Neuronal stem cell (in vitro differentiated cells): Measurements from ENCODE around the gene RIT2.

Experiments
- DNase-seq: peaks from one replicate; pipeline ENCODE4 v3.0.0-alpha.2; 2013; ENCODE audit warnings: low spot score
- H2AFZ ChIP-seq: one replicate; pipeline ENCODE4 v1.6.1; 2013; ENCODE audit warnings: mild to moderate bottlenecking, low read length, inconsistent platforms
- H2AK5ac ChIP-seq: 2 replicates; pipeline ENCODE4 v1.6.1; 2013; ENCODE audit warnings: low read depth, mild to moderate bottlenecking, inconsistent platforms, low read length, moderate library complexity, mixed read lengths
- H2BK120ac ChIP-seq: 2 replicates; pipeline ENCODE4 v1.6.1; 2013; ENCODE audit warnings: low read depth, mild to moderate bottlenecking, inconsistent platforms, low read length, moderate library complexity, mixed read lengths
- H2BK12ac ChIP-seq: one replicate; pipeline ENCODE4 v1.6.1; 2013; ENCODE audit warnings: low read length, inconsistent platforms
- H2BK15ac ChIP-seq: 2 replicates; pipeline ENCODE4 v1.6.1; 2013; ENCODE audit warnings: mild to moderate bottlenecking, low read length, inconsistent platforms, mixed read lengths
- H2BK5ac ChIP-seq: one replicate; pipeline ENCODE4 v1.6.1; 2013; ENCODE audit warnings: inconsistent platforms, mild to moderate bottlenecking, low read length, moderate library complexity
- H3K14ac ChIP-seq: one replicate; pipeline ENCODE4 v1.6.1; 2013; ENCODE audit warnings: low read length, inconsistent platforms
- H3K18ac ChIP-seq: 2 replicates; pipeline ENCODE4 v1.6.1; 2013; ENCODE audit warnings: low read length, inconsistent platforms
- H3K23ac ChIP-seq: 2 replicates; pipeline ENCODE4 v1.6.1; 2013; ENCODE audit warnings: low read depth, mild to moderate bottlenecking, mixed read lengths, low read length, inconsistent platforms; ENCODE audit not compliant: poor library complexity
- H3K27ac ChIP-seq: replicated peaks from 3 replicates; pipeline ENCODE4 v1.5.1; 2013; ENCODE audit warnings: low read length, inconsistent platforms
- H3K27me3 ChIP-seq, 3 experiments: 2 replicates each; pipeline ENCODE4 v1.6.1; 2013; ENCODE audit warnings: low read length in 3 of 3, mild to moderate bottlenecking in 2 of 3, inconsistent platforms in 1 of 3, low read depth in 1 of 3, mixed read lengths in 1 of 3, moderate library complexity in 1 of 3; ENCODE audit not compliant: control insufficient read depth in 3 of 3, insufficient read depth in 3 of 3
- H3K36me3 ChIP-seq, 2 donors: replicated peaks in 1 of 2; 2 replicates each; pipeline ENCODE4 v1.6.1; 2013; ENCODE audit warnings: low read length in 2 of 2; ENCODE audit not compliant: control insufficient read depth in 2 of 2, insufficient read depth in 2 of 2
- H3K4ac ChIP-seq: 2 replicates; pipeline ENCODE4 v1.6.1; 2013; ENCODE audit warnings: inconsistent platforms, mild to moderate bottlenecking, low read length, moderate library complexity
- H3K4me1 ChIP-seq, 2 donors: 1 replicate in 1 of 2; 2 replicates in 1 of 2; pipeline ENCODE4 v1.6.1; 2013; ENCODE audit warnings: low read length in 2 of 2, low read depth in 1 of 2; ENCODE audit not compliant: control insufficient read depth in 2 of 2, insufficient read depth in 1 of 2
- H3K4me2 ChIP-seq: one replicate; pipeline ENCODE4 v1.6.1; 2013; ENCODE audit warnings: mild to moderate bottlenecking, low read length, inconsistent platforms; ENCODE audit not compliant: insufficient read depth, poor library complexity, severe bottlenecking
- H3K4me3 ChIP-seq, 2 donors: 2 replicates each; pipeline ENCODE4 v1.5.1; 2013; ENCODE audit warnings: low read length in 2 of 2, mild to moderate bottlenecking in 2 of 2, inconsistent platforms in 1 of 2, moderate library complexity in 1 of 2
- H3K79me1 ChIP-seq: one replicate; pipeline ENCODE4 v1.6.1; 2013; ENCODE audit warnings: low read depth, mild to moderate bottlenecking, inconsistent platforms, low read length, moderate library complexity
- H3K9ac ChIP-seq: one replicate; pipeline ENCODE4 v1.6.1; 2013; ENCODE audit warnings: mild to moderate bottlenecking, low read depth, low read length, inconsistent platforms; ENCODE audit not compliant: poor library complexity
- H3K9me3 ChIP-seq, 2 donors: replicated peaks in 1 of 2; 2 replicates each; pipeline versions ENCODE3 to v1.6.1; 2013; ENCODE audit warnings: low read length in 2 of 2, mild to moderate bottlenecking in 2 of 2, inconsistent platforms in 1 of 2, low read depth in 1 of 2, mixed read lengths in 1 of 2, moderate library complexity in 1 of 2; ENCODE audit not compliant: control insufficient read depth in 2 of 2, insufficient read depth in 1 of 2
- H4K8ac ChIP-seq: one replicate; pipeline ENCODE4 v1.6.1; 2013; ENCODE audit warnings: low read depth, mild to moderate bottlenecking, inconsistent platforms, low read length, moderate library complexity
- H4K91ac ChIP-seq: one replicate; pipeline ENCODE4 v1.6.1; 2013; ENCODE audit warnings: low read length, low read depth, mild to moderate bottlenecking, inconsistent platforms; ENCODE audit not compliant: poor library complexity
- WGBS, 2 donors: extraction: QIAGEN DNeasy Blood & Tissue Kit; methylation state at CpG; one replicate each; pipeline ENCODE4 v1.1.7; 2013; ENCODE audit warnings: missing lambda C conversion rate in 2 of 2, mixed read lengths in 1 of 2; ENCODE audit not compliant: insufficient read length in 2 of 2, insufficient replicate concordance in 1 of 2; ENCODE audit errors: extremely low coverage in 2 of 2; 5-methylcytosine and 5-hydroxymethylcytosine counted together

The RIT2 gene

GRCh38 chr18:42891705-42892104 lies 223.8 kb downstream of the RIT2 start:
- Histone ChIP-seq H3K4me3 (no peak overlapping the region), H2BK5ac (no peak overlapping the region), H3K18ac (no peak overlapping the region), H3K23ac (no peak overlapping the region), H3K4me1 (peaks cover 2 to 3% of the 10 kb centered on the region in 2 donors), H2AK5ac (no peak overlapping the region), H3K79me1 (no peaks in the 10 kb centered on the region), H2BK12ac (no peak overlapping the region), H2AFZ (no peak overlapping the region), H2BK15ac (no peak overlapping the region), H3K4ac (no peak overlapping the region), H3K4me2 (no peak overlapping the region), H2BK120ac (no peak overlapping the region), H3K27me3 (no peaks in the 10 kb centered on the region), H3K14ac (no peak overlapping the region), H4K91ac (no peak overlapping the region), H3K9me3 (no peaks in the 10 kb centered on the region), H3K27ac (no peak overlapping the region), H4K8ac (no peak overlapping the region), H3K36me3 (no peaks in the 10 kb centered on the region), H3K9ac (no peak overlapping the region)
- no peak for DNase-seq
- no CpG with 5 or more reads among the region's 3 CpGs for WGBS, 2 donors

GRCh38 chr18:42883169-42883568 lies 232.3 kb downstream of the RIT2 start:
- Histone ChIP-seq H3K9me3 (no peaks in the 10 kb centered on the region), H3K14ac (no peak overlapping the region), H3K4me2 (no peak overlapping the region), H2BK5ac (no peak overlapping the region), H3K36me3 (no peaks in the 10 kb centered on the region), H3K27me3 (no peaks in the 10 kb centered on the region), H3K4me3 (no peak overlapping the region), H2AK5ac (no peak overlapping the region), H2AFZ (no peak overlapping the region), H3K18ac (no peak overlapping the region), H4K91ac (no peak overlapping the region), H3K79me1 (no peaks in the 10 kb centered on the region), H3K9ac (no peak overlapping the region), H4K8ac (no peak overlapping the region), H2BK12ac (no peak overlapping the region), H3K4me1 (no peaks in the 10 kb centered on the region), H3K4ac (no peak overlapping the region), H2BK15ac (no peak overlapping the region), H3K23ac (no peak overlapping the region), H2BK120ac (no peak overlapping the region), H3K27ac (no peak overlapping the region)
- no CpG with 5 or more reads among the region's 3 CpGs for WGBS, 2 donors
- no peak for DNase-seq

GRCh38 chr18:42882122-42882521 lies 233.4 kb downstream of the RIT2 start:
- no peak overlapping the region for H3K23ac ChIP-seq
- no peaks in the 10 kb centered on the region for H3K9me3 ChIP-seq
- no peak overlapping the region for H3K4ac ChIP-seq
- no peak overlapping the region for H2BK12ac ChIP-seq
- H3K4me1 ChIP-seq: no peaks in the 10 kb centered on the region
- no peak overlapping the region for H2BK15ac ChIP-seq
- no peak overlapping the region for H2AFZ ChIP-seq
- H2BK5ac ChIP-seq: no peak overlapping the region
- H3K36me3 ChIP-seq: no peaks in the 10 kb centered on the region
- no peak overlapping the region for H3K14ac ChIP-seq
- H3K18ac ChIP-seq: no peak overlapping the region
- no peak overlapping the region for H3K27ac ChIP-seq
- H3K4me2 ChIP-seq: no peak overlapping the region
- no peak overlapping the region for H3K9ac ChIP-seq
- no peak overlapping the region for H3K4me3 ChIP-seq
- no peak overlapping the region for H2AK5ac ChIP-seq
- WGBS, 2 donors: no CpG with 5 or more reads among the region's 3 CpGs
- no peaks in the 10 kb centered on the region for H3K79me1 ChIP-seq
- no peak overlapping the region for H4K8ac ChIP-seq
- H3K27me3 ChIP-seq: no peaks in the 10 kb centered on the region
- DNase-seq: no peak
- H2BK120ac ChIP-seq: no peak overlapping the region
- no peak overlapping the region for H4K91ac ChIP-seq

- Histone ChIP-seq H3K4me1 (no peaks in the 10 kb centered on the region), H2BK5ac (no peak overlapping the region), H3K9ac (no peak overlapping the region), H3K14ac (no peak overlapping the region), H2BK12ac (no peak overlapping the region), H3K4ac (no peak overlapping the region), H4K8ac (no peak overlapping the region), H3K9me3 (no peaks in the 10 kb centered on the region), H3K18ac (no peak overlapping the region), H2AFZ (no peak overlapping the region), H3K27me3 (no peaks in the 10 kb centered on the region), H2BK120ac (no peak overlapping the region), H3K27ac (no peak overlapping the region), H3K4me2 (no peak overlapping the region), H4K91ac (no peak overlapping the region), H3K79me1 (no peaks in the 10 kb centered on the region), H2AK5ac (no peak overlapping the region), H2BK15ac (no peak overlapping the region), H3K23ac (no peak overlapping the region), H3K4me3 (no peak overlapping the region), H3K36me3 (no peaks in the 10 kb centered on the region)
- WGBS, 2 donors: no CpG with 5 or more reads among the region's 2 CpGs
- DNase-seq: no peak
Measured at GRCh38 chr18:42872838-42873237, 242.6 kb downstream of the RIT2 start.
